Upper lobe of left lung (tissue), 4 donors: Measurements from ENCODE around the gene SLC10A2.

Source experiments
- POLR2AphosphoS5 ChIP-seq, 2 donors: sonication (generic); formaldehyde crosslinking; IDR thresholded peaks; one replicate each; pipeline ENCODE4 v1.5.1; 2017; ENCODE audit warnings: antibody characterized with exemption in 2 of 2
- TF ChIP-seq, protein P1 (sequence below), 6 experiments: fragments of 450-650 bp in 4 of 6; fragments of 200-600 bp in 2 of 6; sonication (generic) in 2 of 6; IDR thresholded peaks; one replicate each; pipeline ENCODE4 v1.5.1; 2016 to 2019; ENCODE audit warnings: antibody characterized with exemption in 6 of 6

DNA sequence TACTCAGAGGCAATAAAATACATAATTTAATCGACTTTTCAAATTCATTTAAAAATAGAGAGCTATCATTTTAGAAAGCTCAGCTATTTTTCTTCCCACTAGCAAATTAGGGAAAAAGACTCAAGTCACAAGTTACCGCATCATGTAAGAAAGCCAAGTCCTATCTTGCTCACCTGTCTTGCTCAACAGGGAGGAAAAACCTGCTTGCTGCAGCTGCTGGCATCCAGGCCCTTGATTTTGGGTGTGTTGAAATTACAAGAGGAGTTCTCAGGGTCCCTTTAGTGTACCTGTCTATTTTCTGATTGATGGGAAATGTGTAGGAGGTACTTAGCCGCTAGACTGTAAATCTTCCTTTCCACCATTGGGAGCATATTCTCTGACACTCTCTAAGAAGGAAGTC, 22.2 kb downstream of the SLC10A2 start:
- TF ChIP-seq, protein P1, sequence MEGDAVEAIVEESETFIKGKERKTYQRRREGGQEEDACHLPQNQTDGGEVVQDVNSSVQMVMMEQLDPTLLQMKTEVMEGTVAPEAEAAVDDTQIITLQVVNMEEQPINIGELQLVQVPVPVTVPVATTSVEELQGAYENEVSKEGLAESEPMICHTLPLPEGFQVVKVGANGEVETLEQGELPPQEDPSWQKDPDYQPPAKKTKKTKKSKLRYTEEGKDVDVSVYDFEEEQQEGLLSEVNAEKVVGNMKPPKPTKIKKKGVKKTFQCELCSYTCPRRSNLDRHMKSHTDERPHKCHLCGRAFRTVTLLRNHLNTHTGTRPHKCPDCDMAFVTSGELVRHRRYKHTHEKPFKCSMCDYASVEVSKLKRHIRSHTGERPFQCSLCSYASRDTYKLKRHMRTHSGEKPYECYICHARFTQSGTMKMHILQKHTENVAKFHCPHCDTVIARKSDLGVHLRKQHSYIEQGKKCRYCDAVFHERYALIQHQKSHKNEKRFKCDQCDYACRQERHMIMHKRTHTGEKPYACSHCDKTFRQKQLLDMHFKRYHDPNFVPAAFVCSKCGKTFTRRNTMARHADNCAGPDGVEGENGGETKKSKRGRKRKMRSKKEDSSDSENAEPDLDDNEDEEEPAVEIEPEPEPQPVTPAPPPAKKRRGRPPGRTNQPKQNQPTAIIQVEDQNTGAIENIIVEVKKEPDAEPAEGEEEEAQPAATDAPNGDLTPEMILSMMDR (IDR thresholded peaks at IDR 0.05): no peak
- no peak for TF ChIP-seq POLR2AphosphoS5 (IDR thresholded peaks at IDR 0.05)
